AG04449 (cell line): ENCODE data around the gene PMM2.
"Not testable (repeated sequence)": the region's sequence is repeated elsewhere in the genome, so short reads cannot be mapped to it uniquely, and the experiment has no call there.

Experiments used
- CTCF ChIA-PET: fragments of 350-600 bp; formaldehyde crosslinking; extraction: SDS; loops from one replicate; lab custom pipeline; 2021; ENCODE audit warnings: antibody characterized with exemption; lab: Yijun Ruan, JAX
- POLR2A ChIA-PET: fragments of 400-600, 350-600 bp; formaldehyde crosslinking; extraction: SDS; loops from one replicate; lab custom pipeline; 2020; ENCODE audit warnings: antibody characterized with exemption, inconsistent platforms; lab: Yijun Ruan, JAX
- DNase-seq: peaks from one replicate; pipeline ENCODE4 v3.0.0-alpha.2; 2010; ENCODE audit warnings: low read depth, low spot score
- H3K4me3 ChIP-seq: 2 replicates; pipeline ENCODE4 v1.5.1; 2011; ENCODE audit warnings: low read depth, mild to moderate bottlenecking, control low read depth, low read length
- TF ChIP-seq, protein P1 (sequence below): IDR thresholded peaks from one replicate; pipeline ENCODE4 v1.5.1; 2011; ENCODE audit warnings: mild to moderate bottlenecking, moderate library complexity, low read length, control low read depth, inconsistent platforms; ENCODE audit not compliant: insufficient read depth; ENCODE audit errors: missing control alignments

The PMM2 gene

GRCh38 chr16:8831450-8831849 is 33.8 kb downstream of the PMM2 start:
- DNase-seq, result no peak
- TF ChIP-seq, protein P1, sequence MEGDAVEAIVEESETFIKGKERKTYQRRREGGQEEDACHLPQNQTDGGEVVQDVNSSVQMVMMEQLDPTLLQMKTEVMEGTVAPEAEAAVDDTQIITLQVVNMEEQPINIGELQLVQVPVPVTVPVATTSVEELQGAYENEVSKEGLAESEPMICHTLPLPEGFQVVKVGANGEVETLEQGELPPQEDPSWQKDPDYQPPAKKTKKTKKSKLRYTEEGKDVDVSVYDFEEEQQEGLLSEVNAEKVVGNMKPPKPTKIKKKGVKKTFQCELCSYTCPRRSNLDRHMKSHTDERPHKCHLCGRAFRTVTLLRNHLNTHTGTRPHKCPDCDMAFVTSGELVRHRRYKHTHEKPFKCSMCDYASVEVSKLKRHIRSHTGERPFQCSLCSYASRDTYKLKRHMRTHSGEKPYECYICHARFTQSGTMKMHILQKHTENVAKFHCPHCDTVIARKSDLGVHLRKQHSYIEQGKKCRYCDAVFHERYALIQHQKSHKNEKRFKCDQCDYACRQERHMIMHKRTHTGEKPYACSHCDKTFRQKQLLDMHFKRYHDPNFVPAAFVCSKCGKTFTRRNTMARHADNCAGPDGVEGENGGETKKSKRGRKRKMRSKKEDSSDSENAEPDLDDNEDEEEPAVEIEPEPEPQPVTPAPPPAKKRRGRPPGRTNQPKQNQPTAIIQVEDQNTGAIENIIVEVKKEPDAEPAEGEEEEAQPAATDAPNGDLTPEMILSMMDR, result no peak
- no peak overlapping the region for H3K4me3 ChIP-seq
- CTCF ChIA-PET, result interaction anchor here (0.9 to 1.5 kb wide), 2 partner anchors 22 to 178 kb away, joined by 3 to 4 read pairs; no protein-coding TSS in a partner anchor
- POLR2A ChIA-PET, result interaction anchor here (0.6 kb wide), 1 partner anchor 21 kb away, joined by 3 read pairs; no protein-coding TSS in a partner anchor

DNA sequence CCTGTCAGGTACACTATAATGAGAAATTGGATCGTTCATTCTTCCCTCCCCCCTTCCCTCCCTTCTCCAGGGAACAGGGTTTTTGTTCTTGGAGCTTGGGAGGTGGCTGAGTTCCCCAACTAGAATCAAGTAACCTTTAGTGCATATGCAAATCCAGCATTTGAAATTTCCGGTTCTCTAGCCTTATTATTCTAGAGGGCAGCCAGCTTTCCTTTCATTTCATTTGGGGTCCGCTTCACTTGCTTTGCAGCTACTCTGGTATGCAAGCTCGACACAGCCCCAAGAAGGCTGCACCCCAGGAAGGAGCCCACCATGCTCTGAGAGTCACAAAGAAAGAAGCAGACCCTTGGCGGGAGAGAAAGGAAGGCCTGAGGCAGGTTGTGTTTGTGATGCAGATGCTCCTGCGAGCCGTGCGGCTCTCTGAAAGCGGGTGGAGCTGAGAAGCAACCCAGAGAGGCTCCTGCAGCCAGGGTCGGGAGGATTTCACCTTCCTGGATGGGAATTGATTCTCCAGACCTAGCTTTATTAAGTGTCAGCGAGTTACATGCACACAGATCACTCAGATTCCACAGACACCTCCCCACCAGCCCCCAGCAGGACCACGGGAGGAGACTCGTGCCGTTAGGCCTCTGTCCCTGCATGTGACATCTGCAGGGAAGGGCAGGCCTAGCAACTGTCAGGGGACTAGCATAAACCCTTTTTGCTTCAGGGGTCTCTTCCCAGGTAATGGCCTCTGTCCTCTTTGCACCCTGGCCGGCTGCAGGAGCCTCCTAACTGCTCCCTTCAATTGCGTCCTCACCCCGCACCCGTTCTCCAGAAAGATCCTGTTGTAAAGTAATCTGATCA is 34.5 kb downstream of the PMM2 start:
- ChIA-PET CTCF (interaction anchor here (0.9 to 1.5 kb wide), 3 partner anchors 22 to 177 kb away, joined by 3 to 4 read pairs (median 3); no protein-coding TSS in a partner anchor), POLR2A (no interaction called here)
- TF ChIP-seq, protein P1, result no peak
- H3K4me3 ChIP-seq, result no peak overlapping the region
- DNase-seq, result no peak

- POLR2A ChIA-PET, result no interaction called here
- TF ChIP-seq, protein P1, result no peak
- DNase-seq, result no peak
- CTCF ChIA-PET, result interaction anchor here (1.2 to 1.5 kb wide), 2 partner anchors 47 to 177 kb away, joined by 3 to 4 read pairs; no protein-coding TSS in a partner anchor
- no peak overlapping the region for H3K4me3 ChIP-seq
These were observed 35.1 kb downstream of the PMM2 start for GRCh38 chr16:8832717-8833105.

DNA sequence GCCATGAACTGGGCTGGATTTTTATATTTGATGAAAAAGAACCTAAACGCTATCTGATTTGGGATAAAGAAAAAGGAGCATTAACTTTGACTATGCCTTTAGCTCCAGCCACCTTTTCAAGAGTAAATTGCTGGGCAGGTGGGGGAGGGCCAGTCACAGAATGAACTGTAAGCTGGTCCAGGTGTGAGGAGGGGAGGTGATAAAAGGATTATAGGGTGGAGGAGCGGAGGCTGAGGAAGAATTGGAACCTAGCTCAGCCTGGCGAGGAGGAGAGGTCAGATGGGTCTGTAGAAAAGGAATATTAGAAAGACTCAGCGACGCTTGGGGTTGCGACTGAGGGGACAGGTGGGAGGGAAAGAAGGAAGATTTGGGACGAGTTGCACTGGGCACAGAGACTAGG is 39.2 kb downstream of the PMM2 start:
- POLR2A ChIA-PET, CTCF ChIA-PET, DNase-seq: not testable (repeated sequence)

GRCh38 chr16:8837594-8837993 is 40.0 kb downstream of the PMM2 start:
- CTCF ChIA-PET, DNase-seq, H3K4me3 ChIP-seq, POLR2A ChIA-PET: not testable (repeated sequence)

More for the DNA sequence above, 39.2 kb downstream of the PMM2 start:
- H3K4me3 ChIP-seq, result not testable (repeated sequence)

GRCh38 chr16:8842016-8842415 is 44.4 kb downstream of the PMM2 start:
- H3K4me3 ChIP-seq, CTCF ChIA-PET, POLR2A ChIA-PET, DNase-seq: not testable (repeated sequence)

DNA sequence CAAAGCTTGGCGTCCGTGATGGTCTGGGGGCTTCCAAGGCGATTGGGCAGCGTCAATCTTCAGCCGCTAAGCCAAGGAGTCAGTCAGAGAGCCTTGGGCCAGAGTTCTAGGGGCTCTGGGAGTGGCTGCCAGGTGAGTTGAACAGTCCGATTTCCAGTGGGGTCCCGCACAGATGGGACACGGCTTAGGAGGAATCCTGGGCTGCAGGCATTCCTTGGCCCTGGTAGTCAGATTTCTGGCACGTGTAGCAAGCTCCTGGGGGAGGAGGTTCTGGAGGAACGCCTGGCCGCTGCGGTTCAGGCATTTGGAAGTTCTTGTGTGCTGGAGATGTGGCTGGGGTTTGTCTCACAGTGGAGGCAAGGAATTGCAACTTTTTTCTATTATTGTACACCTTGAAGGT is 45.7 kb downstream of the PMM2 start:
- CTCF ChIA-PET, H3K4me3 ChIP-seq, POLR2A ChIA-PET: not testable (repeated sequence)

DNA sequence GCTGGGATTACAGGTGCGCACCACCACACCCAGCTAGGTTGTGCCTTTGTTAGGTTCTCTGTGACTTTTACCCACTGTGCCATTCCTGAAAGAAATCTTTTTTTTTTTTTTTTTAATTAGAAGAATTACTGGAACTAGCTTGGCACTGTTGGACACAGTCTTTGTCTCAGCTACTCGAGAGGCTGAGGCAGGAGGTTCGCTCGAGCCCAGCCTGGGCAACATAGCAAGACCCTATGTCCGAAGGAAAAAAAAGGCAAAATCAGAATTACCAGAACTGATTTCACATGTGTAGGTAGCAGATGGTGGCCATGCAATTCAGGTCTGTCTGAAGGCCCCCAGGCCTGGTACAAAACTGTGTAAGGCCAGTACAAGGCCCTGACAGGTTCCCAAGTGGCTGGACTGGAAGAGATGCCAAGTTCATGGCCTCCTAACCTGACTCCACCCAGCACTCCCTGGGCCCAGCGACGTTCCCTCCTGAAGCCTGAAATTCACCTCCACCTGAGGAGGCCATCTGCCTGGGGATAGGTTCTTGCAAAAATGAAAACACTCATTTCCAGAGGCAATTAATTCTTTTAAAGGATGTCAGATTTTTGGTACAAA is 48.2 kb downstream of the PMM2 start:
- TF ChIP-seq, protein P1, result no peak
- no peak overlapping the region for H3K4me3 ChIP-seq
- ChIA-PET CTCF (no interaction called here), POLR2A (no interaction called here)
- DNase-seq, result no peak

More for the DNA sequence above, 45.7 kb downstream of the PMM2 start:
- not testable (repeated sequence) for DNase-seq
